ENCODE results near the gene TNRC6B.
"Not testable (repeated sequence)": the region's sequence is repeated elsewhere in the genome, so short reads cannot be mapped to it uniquely, and the experiment has no call there.

TNRC6B gene

GRCh38 chr22:40310081-40310767 is 132.5 kb downstream of the TNRC6B start:
- Histone ChIP-seq H3K4me2 (ENCODE audit: low read length) (no peak overlapping the region), H2AFZ (ENCODE audit: low read length) (no peak overlapping the region), H3F3A (ENCODE audit: insufficient read depth, low read length) (no peaks in the 10 kb centered on the region), H3K36me3 (ENCODE audit: insufficient read depth, low read length) (peaks cover 88% of the 10 kb centered on the region), H3K4me3 (ENCODE audit: low read depth, low read length, poor library complexity, severe bottlenecking) (no peak overlapping the region), H3K9ac (ENCODE audit: low read length) (no peak overlapping the region), H3K27me3 (ENCODE audit: insufficient read depth, low read length) (no peaks in the 10 kb centered on the region), H3K79me2 (ENCODE audit: insufficient read depth, low read length) (no peaks in the 10 kb centered on the region), H3K27ac (ENCODE audit: low read depth, low read length, poor library complexity, severe bottlenecking) (no peak overlapping the region), H3K9me2 (ENCODE audit: low read depth, low read length) (no peaks in the 10 kb centered on the region), H3K9me3 (ENCODE audit: low read length) (no peaks in the 10 kb centered on the region), H3K4me1 (ENCODE audit: insufficient read depth, low read length, severe bottlenecking) (no peaks in the 10 kb centered on the region), H4K20me1 (ENCODE audit: insufficient read depth, low read length) (no peaks in the 10 kb centered on the region)
- TF ChIP-seq CTCF (IDR thresholded peaks at IDR 0.05; ENCODE audit: low read length) (no peak), EZH2 (IDR thresholded peaks at IDR 0.05; ENCODE audit: borderline replicate concordance, low read length) (no peak)

GRCh38 chr22:40310768-40311120 is 133.0 kb downstream of the TNRC6B start:
- no peaks in the 10 kb centered on the region for H3K79me2 ChIP-seq (ENCODE audit: insufficient read depth, low read length)
- H3K4me1 ChIP-seq (ENCODE audit: insufficient read depth, low read length, severe bottlenecking): no peaks in the 10 kb centered on the region
- no peaks in the 10 kb centered on the region for H3K9me2 ChIP-seq (ENCODE audit: low read depth, low read length)
- no peak for TF ChIP-seq CTCF (IDR thresholded peaks at IDR 0.05; ENCODE audit: low read length)
- no peak for TF ChIP-seq EZH2 (IDR thresholded peaks at IDR 0.05; ENCODE audit: borderline replicate concordance, low read length)
- H3K27ac ChIP-seq (ENCODE audit: low read depth, low read length, poor library complexity, severe bottlenecking): no peak overlapping the region
- H4K20me1 ChIP-seq (ENCODE audit: insufficient read depth, low read length): no peaks in the 10 kb centered on the region
- no peak overlapping the region for H3K4me2 ChIP-seq (ENCODE audit: low read length)
- H2AFZ ChIP-seq (ENCODE audit: low read length): no peak overlapping the region
- no peaks in the 10 kb centered on the region for H3K27me3 ChIP-seq (ENCODE audit: insufficient read depth, low read length)
- no peaks in the 10 kb centered on the region for H3K9me3 ChIP-seq (ENCODE audit: low read length)
- H3K36me3 ChIP-seq (ENCODE audit: insufficient read depth, low read length): peaks cover 90% of the 10 kb centered on the region
- H3K4me3 ChIP-seq (ENCODE audit: low read depth, low read length, poor library complexity, severe bottlenecking): no peak overlapping the region
- no peaks in the 10 kb centered on the region for H3F3A ChIP-seq (ENCODE audit: insufficient read depth, low read length)
- H3K9ac ChIP-seq (ENCODE audit: low read length): no peak overlapping the region

GRCh38 chr22:40311646-40312045 is 133.9 kb downstream of the TNRC6B start:
- peaks cover 99% of the 10 kb centered on the region for H3K36me3 ChIP-seq (ENCODE audit: insufficient read depth, low read length)
- not testable (repeated sequence) for H4K20me1 ChIP-seq (ENCODE audit: insufficient read depth, low read length); H3K27ac ChIP-seq (ENCODE audit: low read depth, low read length, poor library complexity, severe bottlenecking)

GRCh38 chr22:40312050-40312449 is 134.3 kb downstream of the TNRC6B start:
- no peak overlapping the region for H3K27ac ChIP-seq (ENCODE audit: low read depth, low read length, poor library complexity, severe bottlenecking)
- H3K4me2 ChIP-seq (ENCODE audit: low read length): no peak overlapping the region
- H4K20me1 ChIP-seq (ENCODE audit: insufficient read depth, low read length): no peaks in the 10 kb centered on the region
- no peaks in the 10 kb centered on the region for H3K9me2 ChIP-seq (ENCODE audit: low read depth, low read length)
- no peak overlapping the region for H2AFZ ChIP-seq (ENCODE audit: low read length)
- H3K9ac ChIP-seq (ENCODE audit: low read length): no peak overlapping the region
- no peaks in the 10 kb centered on the region for H3K4me1 ChIP-seq (ENCODE audit: insufficient read depth, low read length, severe bottlenecking)
- H3F3A ChIP-seq (ENCODE audit: insufficient read depth, low read length): no peaks in the 10 kb centered on the region
- H3K4me3 ChIP-seq (ENCODE audit: low read depth, low read length, poor library complexity, severe bottlenecking): no peak overlapping the region
- H3K9me3 ChIP-seq (ENCODE audit: low read length): no peaks in the 10 kb centered on the region
- no peaks in the 10 kb centered on the region for H3K79me2 ChIP-seq (ENCODE audit: insufficient read depth, low read length)
- H3K27me3 ChIP-seq (ENCODE audit: insufficient read depth, low read length): no peaks in the 10 kb centered on the region
- TF ChIP-seq CTCF (IDR thresholded peaks at IDR 0.05; ENCODE audit: low read length) (no peak), EZH2 (IDR thresholded peaks at IDR 0.05; ENCODE audit: borderline replicate concordance, low read length) (no peak)
- H3K36me3 ChIP-seq (ENCODE audit: insufficient read depth, low read length): peaks cover 100% of the 10 kb centered on the region

More at GRCh38 chr22:40311646-40312045, 133.9 kb downstream of the TNRC6B start:
- H3K79me2 ChIP-seq (ENCODE audit: insufficient read depth, low read length); H3K4me2 ChIP-seq (ENCODE audit: low read length); H3K27me3 ChIP-seq (ENCODE audit: insufficient read depth, low read length); H3K9ac ChIP-seq (ENCODE audit: low read length); H3K4me1 ChIP-seq (ENCODE audit: insufficient read depth, low read length, severe bottlenecking); H3F3A ChIP-seq (ENCODE audit: insufficient read depth, low read length); H3K4me3 ChIP-seq (ENCODE audit: low read depth, low read length, poor library complexity, severe bottlenecking); H3K9me2 ChIP-seq (ENCODE audit: low read depth, low read length); H2AFZ ChIP-seq (ENCODE audit: low read length); H3K9me3 ChIP-seq (ENCODE audit: low read length): not testable (repeated sequence)

Data from OCI-LY1 (cell line).